GM19099 (cell line): Measurements from ENCODE around the gene MAL.

Source experiments
- POLR2A ChIP-seq: IDR thresholded peaks from 3 replicates; pipeline ENCODE4 v1.6.1; 2011; ENCODE audit warnings: low read depth; ENCODE audit not compliant: insufficient read length; ENCODE audit errors: extremely low read depth

The MAL gene

DNA sequence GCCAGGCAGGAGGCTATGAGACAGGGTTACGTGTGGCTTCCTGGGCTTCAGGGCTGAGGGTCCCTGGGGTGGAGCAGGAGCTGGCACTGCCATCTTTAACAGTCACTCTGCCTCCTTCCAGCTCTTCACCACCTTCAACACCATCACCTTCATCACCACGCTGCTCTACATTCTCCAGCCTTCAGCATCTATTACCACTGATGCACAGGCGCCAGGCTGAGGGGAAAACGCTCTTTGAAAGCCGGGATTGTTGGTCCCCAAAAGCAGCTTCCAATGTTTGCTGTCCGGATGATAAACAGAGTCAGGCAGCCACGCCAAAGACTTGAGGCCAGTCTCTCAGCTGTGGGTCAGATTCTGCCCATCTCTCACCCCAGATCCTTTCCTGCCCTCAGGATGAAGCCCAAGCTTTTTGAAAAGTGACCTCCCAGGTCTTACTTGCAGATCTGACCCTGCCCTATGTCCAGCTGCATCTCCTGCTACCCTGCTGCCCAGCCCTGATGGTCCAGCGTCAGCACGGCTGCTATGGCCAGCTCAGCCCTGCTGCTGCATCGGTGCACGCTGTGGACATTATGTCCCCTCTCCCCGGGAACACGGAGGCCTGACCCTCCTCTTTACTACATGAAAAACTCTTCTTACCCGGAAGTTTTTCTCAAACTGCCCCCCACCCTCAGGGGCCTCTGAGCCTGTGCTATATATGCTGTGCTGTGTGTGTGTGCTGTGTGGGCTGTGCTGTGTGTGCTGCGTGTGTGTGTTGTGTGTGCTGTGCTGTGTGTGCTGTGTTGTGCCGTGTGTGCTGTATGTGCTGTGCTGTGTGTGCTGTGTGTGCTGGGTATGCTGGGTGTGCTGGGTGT is 31.2 kb upstream of the MAL start:
- TF ChIP-seq POLR2A, result no peak

DNA sequence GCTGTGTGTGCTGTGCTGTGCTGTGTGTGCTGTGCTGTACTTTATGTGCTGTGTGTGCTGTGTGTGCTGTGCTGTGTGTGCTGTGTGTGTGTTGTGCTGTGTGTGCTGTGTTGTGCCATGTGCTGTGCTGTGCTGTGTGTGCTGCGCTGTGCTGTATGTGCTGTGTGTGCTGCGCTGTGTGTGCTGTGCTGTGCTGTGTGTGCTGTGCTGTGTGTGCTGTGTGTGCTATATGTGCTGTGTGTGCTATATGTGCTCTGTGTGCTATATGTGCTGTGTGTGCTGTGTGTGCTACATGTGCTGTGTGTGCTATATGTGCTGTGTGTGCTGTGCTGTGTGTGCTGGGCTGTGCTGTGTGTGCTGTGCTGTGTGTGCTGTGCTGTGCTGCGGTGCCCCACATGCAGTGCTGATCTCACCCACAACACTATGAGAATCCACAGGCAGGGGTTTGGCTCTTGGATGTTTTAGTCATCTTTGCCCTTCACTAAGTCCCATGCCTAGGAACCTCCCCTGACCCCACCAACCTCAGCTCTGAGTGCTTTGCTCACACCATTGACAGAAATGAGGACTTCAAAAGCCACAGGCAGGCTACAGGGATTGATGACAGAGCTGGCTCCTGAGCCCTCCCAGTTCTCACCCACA is 30.5 kb upstream of the MAL start:
- no peak for TF ChIP-seq POLR2A

DNA sequence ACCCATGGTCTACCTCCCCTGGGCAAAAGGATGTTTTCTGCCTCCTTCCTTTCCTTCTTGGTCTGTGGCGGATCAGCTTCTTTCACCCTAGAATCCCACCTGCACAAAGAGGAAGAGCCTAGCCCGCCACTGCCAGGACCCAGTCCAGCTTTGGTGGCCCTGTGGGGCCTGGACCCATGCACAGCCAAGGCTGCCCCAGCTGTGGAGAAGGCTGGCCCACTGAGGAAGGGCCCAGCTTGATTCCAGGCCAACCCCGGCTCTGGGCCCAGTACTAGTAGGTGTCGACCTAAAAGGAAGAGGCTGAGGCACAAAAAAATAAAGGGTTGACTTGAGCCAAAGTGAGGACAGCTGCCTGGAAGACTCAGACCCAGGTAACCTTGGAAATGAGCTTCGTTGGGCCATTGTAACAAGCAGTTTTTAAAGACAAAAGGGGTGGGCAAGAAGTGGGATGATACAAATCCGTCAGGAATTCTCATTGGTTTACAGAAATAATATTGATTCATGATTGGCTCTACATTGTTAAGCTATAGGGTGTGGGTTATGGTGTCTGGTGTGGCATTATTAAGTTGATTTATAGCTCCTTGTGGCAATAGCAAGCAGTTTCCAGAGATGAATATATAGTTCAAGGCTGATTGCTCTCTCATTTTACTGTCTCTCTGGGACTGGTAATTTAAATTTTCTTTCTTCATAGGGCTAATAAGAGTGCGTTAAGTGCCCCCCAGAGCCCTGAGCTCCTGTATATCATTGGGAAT is 29.8 kb upstream of the MAL start:
- TF ChIP-seq POLR2A, result no peak

DNA sequence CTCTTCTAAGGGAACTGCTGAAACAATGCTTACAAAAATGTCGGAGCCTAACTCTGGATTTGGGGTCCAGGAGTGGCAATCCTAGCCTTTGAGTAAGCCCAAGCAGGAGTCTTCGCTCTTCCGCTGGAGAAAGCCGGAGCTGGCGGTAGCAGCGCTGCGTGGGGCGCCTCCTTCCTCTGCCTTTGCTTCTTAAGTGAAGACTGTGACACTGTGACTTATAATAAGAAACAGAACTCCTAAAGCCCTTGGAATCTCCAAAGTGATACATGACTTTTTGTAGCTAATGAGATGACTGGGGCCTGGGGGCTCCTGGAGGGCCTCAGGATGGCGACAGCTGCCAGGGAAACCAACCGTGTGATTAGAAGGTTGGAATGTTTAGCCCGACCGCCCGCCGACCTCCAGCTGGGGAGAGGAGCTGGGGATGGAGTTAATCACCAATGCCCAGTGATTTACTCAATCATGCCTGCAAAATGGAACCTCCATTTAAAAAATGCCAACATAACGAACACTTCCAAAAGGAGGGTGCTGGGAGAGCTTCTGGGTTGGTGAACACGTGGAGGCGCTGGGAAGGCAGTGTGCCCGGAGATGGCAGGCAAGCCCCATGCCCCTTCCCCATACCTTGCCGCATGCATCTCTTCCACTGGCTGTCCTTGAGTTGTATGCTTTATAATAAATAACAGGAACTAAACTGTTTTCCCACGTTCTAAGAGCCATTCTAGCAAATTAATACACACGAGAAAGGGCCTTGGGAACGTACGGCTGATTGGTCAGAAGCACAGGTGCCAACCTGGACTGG is 29.0 kb upstream of the MAL start:
- no peak for TF ChIP-seq POLR2A

DNA sequence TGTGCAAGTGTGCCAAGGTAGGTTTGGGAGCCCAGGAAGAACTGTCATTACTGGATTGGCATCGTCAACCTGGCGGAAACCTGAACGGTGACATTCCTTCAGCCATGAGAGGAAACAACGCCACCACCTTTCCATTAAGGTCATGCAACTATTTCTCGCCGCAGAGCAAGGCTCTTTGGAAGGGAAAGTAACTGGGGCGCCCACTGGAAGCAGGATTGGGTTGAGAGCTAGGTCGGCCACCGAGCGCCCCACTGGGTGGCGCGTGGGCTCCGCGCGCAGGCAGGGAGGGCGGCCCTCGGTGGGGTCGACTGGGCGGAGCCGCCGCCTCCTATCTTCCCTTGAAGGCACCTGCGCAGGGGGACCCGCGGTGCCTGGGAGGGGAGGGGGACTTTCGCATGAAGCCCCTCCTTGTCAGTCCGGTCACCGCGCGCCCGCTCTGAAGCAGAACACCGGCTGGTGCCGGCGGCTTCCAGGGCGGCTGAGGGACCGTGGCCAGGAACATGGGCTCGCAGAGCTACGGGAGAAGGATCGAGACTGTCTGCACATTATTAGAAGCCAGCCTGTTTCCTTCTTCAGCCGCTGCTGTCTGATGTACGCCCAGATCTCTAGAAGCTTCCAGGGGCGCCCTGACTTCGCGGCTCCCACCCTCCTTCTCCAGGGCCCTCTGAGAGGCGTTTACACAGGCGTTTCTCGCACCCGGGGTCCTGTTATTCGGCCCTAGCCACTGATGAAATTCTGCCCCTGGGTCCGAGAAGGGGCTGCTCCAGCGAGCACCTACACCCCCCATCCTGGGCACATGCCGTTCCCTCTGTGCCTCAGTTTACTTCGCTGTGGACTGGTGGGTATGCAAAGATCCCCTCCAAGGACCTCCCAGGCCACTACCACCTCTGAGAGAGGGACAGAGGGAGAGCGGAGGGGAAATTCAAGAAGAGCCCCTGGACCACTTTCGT is 27.3 kb upstream of the MAL start:
- no peak for TF ChIP-seq POLR2A

DNA sequence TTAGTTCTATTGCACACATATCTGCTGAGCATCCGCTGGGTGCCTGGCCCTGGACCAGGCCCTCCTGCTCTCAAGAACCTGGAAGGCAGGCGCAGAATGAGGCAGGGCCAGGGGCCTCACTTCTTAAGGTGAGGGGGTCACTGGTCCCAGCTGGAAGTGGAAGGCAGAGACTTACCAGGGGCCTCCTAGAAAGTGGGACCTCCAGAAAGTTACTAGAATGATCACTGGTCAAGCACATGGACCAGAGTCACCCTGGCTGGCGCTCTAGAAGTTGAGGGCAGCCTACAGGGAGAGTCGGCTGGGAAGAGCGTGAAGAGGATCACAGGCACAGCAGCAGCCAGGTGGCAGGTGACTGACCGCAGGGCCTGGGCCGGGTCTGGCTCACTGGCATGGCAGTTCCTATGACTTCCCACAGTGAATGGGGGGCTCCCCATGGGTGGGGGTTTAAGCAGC is 26.1 kb upstream of the MAL start:
- TF ChIP-seq POLR2A, result no peak

DNA sequence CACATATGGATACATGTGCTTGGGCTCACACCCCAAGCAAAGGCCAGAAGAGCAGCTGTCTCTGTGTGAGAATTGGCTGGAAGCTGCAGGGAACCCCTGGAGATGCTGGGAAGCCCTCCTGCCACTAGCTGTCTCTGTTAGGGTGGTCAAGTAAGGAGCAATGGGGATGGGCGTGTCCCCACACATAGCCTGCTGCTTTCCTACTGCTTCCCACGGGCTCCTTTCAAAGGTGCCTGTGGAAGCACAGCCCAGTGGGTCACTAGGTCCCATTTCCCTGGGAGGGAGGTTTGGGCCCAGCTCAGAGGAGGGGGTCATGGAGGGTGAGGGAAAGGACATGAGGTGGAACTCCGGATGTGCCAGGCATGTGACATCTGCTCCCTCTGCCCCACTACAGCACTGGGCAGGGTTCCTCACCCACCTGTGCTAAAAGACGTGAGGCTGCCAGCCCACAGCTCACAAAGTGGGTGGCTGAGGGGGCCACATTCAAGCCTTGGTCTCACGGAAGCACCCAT is 24.4 kb upstream of the MAL start:
- TF ChIP-seq POLR2A, result no peak

DNA sequence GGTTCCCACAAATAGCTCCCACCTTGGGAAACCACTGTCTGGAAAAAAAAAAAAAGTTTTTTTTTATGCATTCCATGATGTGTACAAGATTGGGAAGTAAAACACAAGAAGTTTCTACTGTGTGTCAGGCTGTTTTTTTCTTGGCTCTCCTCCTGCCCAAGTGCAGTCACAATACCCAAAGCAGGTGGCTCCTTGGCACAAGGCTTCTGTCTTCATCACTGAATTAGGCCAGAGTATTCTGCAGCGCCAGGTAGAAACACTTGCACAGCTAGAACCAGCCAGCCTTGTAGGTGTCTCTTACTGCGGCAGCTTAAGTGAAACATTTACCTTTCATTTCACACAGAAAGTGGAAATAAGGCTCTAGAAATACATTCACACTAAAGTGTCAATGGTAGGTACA is 23.8 kb upstream of the MAL start:
- no peak for TF ChIP-seq POLR2A

DNA sequence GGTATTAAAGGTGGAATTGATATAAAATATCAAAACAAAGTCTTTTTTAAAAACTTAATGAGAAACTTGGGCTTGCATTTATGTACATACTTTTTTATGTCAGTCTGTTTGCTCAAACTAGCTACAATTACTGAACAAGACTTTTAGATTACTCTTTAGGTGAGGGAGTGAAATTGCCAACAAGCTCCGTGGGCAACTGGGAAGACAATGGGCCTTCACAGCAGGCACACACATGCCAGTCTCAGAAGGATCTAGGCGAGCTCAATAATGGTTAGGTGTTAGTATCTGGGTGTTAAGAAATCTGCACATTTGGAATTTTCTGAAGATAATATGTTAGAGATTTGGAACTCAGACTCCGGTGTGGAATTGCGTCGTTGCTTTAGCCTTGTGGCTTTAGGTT is 23.0 kb upstream of the MAL start:
- no peak for TF ChIP-seq POLR2A

DNA sequence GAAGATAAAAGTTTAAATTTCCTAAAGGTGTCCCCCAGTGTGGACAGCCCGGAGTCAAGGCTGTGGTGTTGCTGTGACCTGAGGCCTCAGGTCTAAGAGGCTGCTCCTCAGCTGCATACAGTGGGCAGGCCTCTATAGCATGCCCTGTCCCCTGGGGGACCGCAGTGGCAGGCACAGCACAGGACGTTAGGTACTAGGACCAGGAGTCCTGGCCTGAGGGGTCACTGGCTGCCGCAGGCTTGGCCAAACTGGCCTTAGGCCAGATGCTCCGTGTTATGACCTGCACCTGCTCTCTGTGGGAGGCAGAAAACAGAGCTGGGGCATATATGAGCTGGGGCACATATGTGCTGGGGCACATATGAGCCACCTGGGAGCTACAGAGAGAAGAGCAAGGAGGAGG is 21.2 kb upstream of the MAL start:
- TF ChIP-seq POLR2A, result no peak

DNA sequence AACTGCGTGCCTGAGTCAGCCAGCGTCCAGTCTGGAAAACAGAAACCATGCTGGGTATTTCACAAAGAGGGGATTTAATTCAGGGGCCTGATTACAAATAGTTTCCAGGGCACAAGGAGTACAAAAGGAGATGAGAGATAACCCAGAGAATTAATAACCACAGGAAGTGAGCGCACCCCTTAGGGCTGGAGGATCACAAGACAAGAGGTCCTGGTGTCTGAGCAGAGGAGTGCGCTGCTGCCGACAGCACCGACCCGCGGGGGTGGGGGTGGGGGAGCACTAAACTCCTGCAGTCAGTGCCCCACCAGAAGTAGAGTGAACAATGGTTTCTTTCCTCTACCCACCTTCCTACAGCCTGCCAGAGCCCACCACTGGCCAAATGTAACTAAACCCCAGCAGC is 20.8 kb upstream of the MAL start:
- TF ChIP-seq POLR2A, result no peak

DNA sequence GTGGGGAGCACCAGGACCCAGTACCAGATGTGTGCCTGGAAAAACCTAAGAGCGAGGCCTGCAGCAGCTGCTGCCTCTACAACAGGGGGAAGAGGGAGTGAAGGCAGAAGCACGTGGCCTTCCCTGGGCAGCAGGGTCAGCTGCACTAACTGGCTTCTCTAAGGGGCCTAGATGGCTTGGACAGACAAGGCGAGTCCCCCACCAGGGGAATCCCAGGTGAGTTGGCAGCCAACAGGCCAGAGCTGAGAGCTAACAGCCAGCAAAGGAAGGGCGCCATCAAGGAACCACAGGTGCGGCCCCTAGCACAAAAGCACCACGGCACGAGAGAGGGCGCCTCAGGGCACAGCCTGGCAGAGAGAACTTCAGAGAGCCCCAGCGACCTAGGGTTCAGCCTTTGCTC is 19.8 kb upstream of the MAL start:
- TF ChIP-seq POLR2A, result no peak

DNA sequence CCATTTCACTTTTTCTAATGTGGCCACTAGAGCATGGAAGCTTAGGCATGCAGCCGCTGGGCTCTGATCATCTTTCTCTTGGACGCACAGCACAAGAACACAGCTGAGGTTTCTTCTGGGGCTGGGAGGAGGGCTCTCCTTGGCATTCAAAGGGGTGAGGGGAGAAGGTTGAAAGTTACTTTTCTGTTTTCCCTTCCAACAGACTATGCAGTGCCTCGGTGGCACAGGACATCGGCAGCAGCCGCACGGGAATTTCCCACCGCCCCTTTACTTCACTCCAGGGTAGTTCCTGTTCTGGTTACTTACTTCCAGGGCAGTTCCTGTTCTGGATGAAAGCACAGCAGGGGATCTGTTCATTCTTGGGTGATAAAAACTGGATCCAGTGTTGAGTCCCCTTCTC is 18.9 kb upstream of the MAL start:
- no peak for TF ChIP-seq POLR2A
